Subcutaneous abdominal adipose tissue (tissue), 5 donors: Measurements from ENCODE around the gene RGMA.

Experiments used
- H3K27ac ChIP-seq: one replicate; pipeline ENCODE4 v1.7.0; 2013; ENCODE audit warnings: low read depth, mild to moderate bottlenecking, inconsistent platforms, low read length, moderate library complexity
- H3K27me3 ChIP-seq, 5 donors: one replicate each; pipeline ENCODE4 v1.7.0; 2013; ENCODE audit warnings: low read length in 5 of 5, inconsistent platforms in 1 of 5; ENCODE audit not compliant: control insufficient read depth in 5 of 5, insufficient read depth in 4 of 5
- H3K36me3 ChIP-seq, 5 donors: one replicate each; pipeline ENCODE4 v1.7.0; 2013; ENCODE audit warnings: low read length in 5 of 5; ENCODE audit not compliant: control insufficient read depth in 5 of 5, insufficient read depth in 5 of 5
- H3K4me1 ChIP-seq, 5 donors: one replicate each; pipeline ENCODE4 v1.7.0; 2013; ENCODE audit warnings: low read length in 5 of 5, mild to moderate bottlenecking in 3 of 5, moderate library complexity in 1 of 5; ENCODE audit not compliant: control insufficient read depth in 5 of 5, insufficient read depth in 5 of 5
- H3K4me3 ChIP-seq, 5 donors: one replicate each; pipeline ENCODE4 v1.7.0; 2013; ENCODE audit warnings: low read length in 5 of 5, low read depth in 1 of 5
- H3K9ac ChIP-seq, 5 donors: one replicate each; pipeline ENCODE4 v1.7.0; 2013; ENCODE audit warnings: low read length in 5 of 5, mild to moderate bottlenecking in 4 of 5, moderate library complexity in 3 of 5
- H3K9me3 ChIP-seq, 5 donors: one replicate each; pipeline ENCODE4 v1.7.0; 2013; ENCODE audit warnings: low read length in 5 of 5; ENCODE audit not compliant: control insufficient read depth in 5 of 5
- donor health status: healthy.
- donor health status: healthy.
- donor health status: healthy.
- donor health status: healthy.
- donor health status: healthy.

RGMA gene

GRCh38 chr15:93080451-93080850, 8.6 kb downstream of the RGMA start:
- H3K27me3 ChIP-seq: no peaks in the 10 kb centered on the region
- no peak overlapping the region for H3K27ac ChIP-seq
- no peak overlapping the region for H3K4me3 ChIP-seq
- no peaks in the 10 kb centered on the region for H3K36me3 ChIP-seq
- H3K9ac ChIP-seq: no peak overlapping the region
- peaks cover 0 to 14% (median 8%) of the 10 kb centered on the region in 5 donors for H3K4me1 ChIP-seq
- no peaks in the 10 kb centered on the region for H3K9me3 ChIP-seq

- peaks cover 2 to 26% (median 22%) of the 10 kb centered on the region in 5 donors for H3K4me1 ChIP-seq
- H3K27ac ChIP-seq: no peak overlapping the region
These were observed 12.1 kb downstream of the RGMA start for GRCh38 chr15:93076875-93077274.

GRCh38 chr15:93076217-93076616, 12.8 kb downstream of the RGMA start:
- Histone ChIP-seq H3K36me3 (no peaks in the 10 kb centered on the region), H3K4me1 (peaks cover 2 to 33% (median 26%) of the 10 kb centered on the region in 5 donors), H3K9ac (no peak overlapping the region), H3K27ac (no peak overlapping the region), H3K9me3 (no peaks in the 10 kb centered on the region), H3K4me3 (no peak overlapping the region), H3K27me3 (peaks cover 0 to 6% (median 0%) of the 10 kb centered on the region in 5 donors)

More at GRCh38 chr15:93076875-93077274, 12.1 kb downstream of the RGMA start:
- Histone ChIP-seq H3K9me3 (no peaks in the 10 kb centered on the region), H3K4me3 (no peak overlapping the region), H3K36me3 (no peaks in the 10 kb centered on the region), H3K27me3 (peaks cover 0 to 6% (median 0%) of the 10 kb centered on the region in 5 donors), H3K9ac (no peak overlapping the region)

GRCh38 chr15:93074599-93074998, 14.4 kb downstream of the RGMA start:
- H3K27me3 ChIP-seq: peaks cover 0 to 6% (median 0%) of the 10 kb centered on the region in 5 donors
- no peak overlapping the region for H3K4me3 ChIP-seq
- peaks cover 2 to 46% (median 40%) of the 10 kb centered on the region in 5 donors for H3K4me1 ChIP-seq

GRCh38 chr15:93073465-93073952, 15.5 kb downstream of the RGMA start:
- no peak overlapping the region for H3K27ac ChIP-seq

More at GRCh38 chr15:93074599-93074998, 14.4 kb downstream of the RGMA start:
- H3K27ac ChIP-seq: no peak overlapping the region
- H3K9ac ChIP-seq: no peak overlapping the region
- no peaks in the 10 kb centered on the region for H3K9me3 ChIP-seq
- H3K36me3 ChIP-seq: no peaks in the 10 kb centered on the region

GRCh38 chr15:93072411-93073394, 16.3 kb downstream of the RGMA start:
- peaks cover 4 to 57% (median 48%) of the 10 kb centered on the region in 5 donors for H3K4me1 ChIP-seq
- H3K9ac ChIP-seq: peak overlapping the region in 4 of 5 donors; percentile 51 to 82 (median 62)
- no peaks in the 10 kb centered on the region for H3K36me3 ChIP-seq
- peak overlapping the region; percentile 57 for H3K27ac ChIP-seq
- no peaks in the 10 kb centered on the region for H3K9me3 ChIP-seq
- H3K4me3 ChIP-seq: peak overlapping the region; percentile 66 to 83 (median 77)
- H3K27me3 ChIP-seq: peaks cover 0 to 6% (median 0%) of the 10 kb centered on the region in 5 donors

More at GRCh38 chr15:93073465-93073952, 15.5 kb downstream of the RGMA start:
- Histone ChIP-seq H3K4me3 (peak overlapping the region in 4 of 5 donors; percentile 42 to 83 (median 60)), H3K9ac (peak overlapping the region in 1 of 5 donors; percentile 56), H3K9me3 (no peaks in the 10 kb centered on the region), H3K4me1 (peaks cover 2 to 50% (median 41%) of the 10 kb centered on the region in 5 donors), H3K36me3 (no peaks in the 10 kb centered on the region), H3K27me3 (peaks cover 0 to 6% (median 0%) of the 10 kb centered on the region in 5 donors)

GRCh38 chr15:93072011-93072410, 17.0 kb downstream of the RGMA start:
- H3K27ac ChIP-seq: peak overlapping the region; percentile 57
- no peaks in the 10 kb centered on the region for H3K9me3 ChIP-seq
- H3K27me3 ChIP-seq: peaks cover 0 to 6% (median 0%) of the 10 kb centered on the region in 5 donors
- peak overlapping the region in 4 of 5 donors; percentile 51 to 82 (median 62) for H3K9ac ChIP-seq
- peaks cover 4 to 63% (median 55%) of the 10 kb centered on the region in 5 donors for H3K4me1 ChIP-seq
- H3K36me3 ChIP-seq: no peaks in the 10 kb centered on the region
- H3K4me3 ChIP-seq: peak overlapping the region; percentile 66 to 83 (median 77)

GRCh38 chr15:93071469-93071936, 17.5 kb downstream of the RGMA start:
- peak overlapping the region in 4 of 5 donors; percentile 1 to 82 (median 57) for H3K9ac ChIP-seq
- H3K27ac ChIP-seq: no peak overlapping the region
- no peaks in the 10 kb centered on the region for H3K36me3 ChIP-seq
- H3K27me3 ChIP-seq: peaks cover 0 to 6% (median 0%) of the 10 kb centered on the region in 5 donors
- no peaks in the 10 kb centered on the region for H3K9me3 ChIP-seq
- H3K4me3 ChIP-seq: peak overlapping the region; percentile 66 to 83 (median 77)
- H3K4me1 ChIP-seq: peaks cover 4 to 68% (median 60%) of the 10 kb centered on the region in 5 donors

GRCh38 chr15:93070551-93071296, 18.3 kb downstream of the RGMA start:
- Histone ChIP-seq H3K9me3 (no peaks in the 10 kb centered on the region), H3K4me3 (peak overlapping the region; percentile 61 to 83 (median 77)), H3K27me3 (peaks cover 0 to 6% (median 0%) of the 10 kb centered on the region in 5 donors), H3K4me1 (peaks cover 4 to 69% (median 60%) of the 10 kb centered on the region in 5 donors), H3K9ac (peak overlapping the region in 1 of 5 donors; percentile 82), H3K36me3 (peaks cover 0 to 4% (median under 1%) of the 10 kb centered on the region in 5 donors), H3K27ac (no peak overlapping the region)
